Mucosa of stomach (tissue), 1 donor: ENCODE measurements around the gene RAB11A.

Experiments
- H3K27me3 ChIP-seq: one replicate; pipeline ENCODE4 v1.7.0; 2013; ENCODE audit warnings: mild to moderate bottlenecking, low read length; ENCODE audit not compliant: control insufficient read depth, insufficient read depth
- H3K36me3 ChIP-seq: one replicate; pipeline ENCODE4 v1.7.0; 2013; ENCODE audit warnings: low read length; ENCODE audit not compliant: control insufficient read depth, insufficient read depth
- H3K4me1 ChIP-seq: one replicate; pipeline ENCODE4 v1.7.0; 2013; ENCODE audit warnings: mild to moderate bottlenecking, low read length; ENCODE audit not compliant: control insufficient read depth, insufficient read depth
- H3K4me3 ChIP-seq: one replicate; pipeline ENCODE4 v1.7.0; 2013; ENCODE audit warnings: low read length
- H3K9ac ChIP-seq: one replicate; pipeline ENCODE4 v1.7.0; 2013; ENCODE audit warnings: mild to moderate bottlenecking, low read length, moderate library complexity
- H3K9me3 ChIP-seq: one replicate; pipeline ENCODE4 v1.7.0; 2013; ENCODE audit warnings: mild to moderate bottlenecking, low read length, moderate library complexity; ENCODE audit not compliant: control insufficient read depth
- donor health status: Pancreatic carcinoma.

RAB11A gene

DNA sequence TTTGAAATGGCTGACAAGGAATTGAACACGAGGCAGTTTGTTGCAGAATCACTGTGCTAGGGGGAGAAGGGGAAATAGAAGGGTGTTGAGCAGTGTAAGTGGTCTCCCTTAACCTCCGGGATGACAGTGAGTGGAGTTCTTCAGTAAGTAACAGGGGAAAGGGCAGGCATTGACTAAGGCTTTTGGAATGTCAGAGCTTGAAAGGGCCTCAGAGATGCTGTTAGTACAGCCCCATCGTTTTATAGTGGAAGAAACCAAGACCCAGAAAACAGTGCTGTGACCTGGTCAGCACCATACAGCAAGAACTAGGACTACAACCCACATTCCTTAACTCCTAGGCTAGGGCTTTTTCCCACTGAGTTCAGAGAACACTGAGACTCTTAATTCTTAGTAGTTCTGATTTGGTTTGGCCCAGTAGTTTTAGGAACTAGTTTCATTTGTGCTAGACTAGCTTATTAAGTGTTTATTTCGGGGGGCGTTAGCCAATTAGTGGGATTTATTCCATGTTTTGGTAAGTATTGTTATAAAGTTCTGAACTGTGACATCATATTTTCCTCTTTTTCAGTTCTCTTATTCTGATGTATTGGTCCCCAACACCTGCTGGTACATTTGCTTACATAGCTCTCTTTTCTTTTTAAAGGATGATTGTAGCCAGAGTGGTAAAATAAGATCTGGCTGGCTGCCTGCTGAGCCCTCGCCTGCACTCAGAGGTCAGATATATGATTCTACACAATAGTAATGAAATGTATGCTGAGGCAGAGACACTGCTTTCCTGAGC is 34.2 kb downstream of the RAB11A start:
- Histone ChIP-seq H3K4me1 (peaks cover 14% of the 10 kb centered on the region), H3K9me3 (no peaks in the 10 kb centered on the region), H3K27me3 (no peaks in the 10 kb centered on the region), H3K36me3 (peaks cover 4% of the 10 kb centered on the region), H3K9ac (no peak overlapping the region), H3K4me3 (no peak overlapping the region)

DNA sequence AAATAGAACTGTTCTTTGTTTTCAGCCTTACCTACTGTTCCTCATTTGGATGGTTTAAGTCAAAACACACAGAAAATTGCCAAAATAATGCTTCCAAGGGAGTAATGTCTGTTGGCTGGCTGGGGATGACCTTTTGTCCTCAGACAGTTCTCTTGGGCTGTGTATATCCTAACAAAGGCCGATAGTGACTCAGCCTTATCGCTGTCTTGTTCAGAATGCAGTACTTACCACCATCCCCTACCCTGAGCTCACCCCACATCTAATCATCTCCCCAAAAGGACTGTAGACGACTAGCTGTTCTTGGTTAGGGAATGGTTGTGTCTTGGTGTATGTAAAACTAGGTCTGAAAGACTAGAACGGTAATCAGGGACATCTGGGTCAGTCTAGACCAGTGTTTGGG is 35.0 kb downstream of the RAB11A start:
- H3K4me3 ChIP-seq: no peak overlapping the region
- peaks cover 14% of the 10 kb centered on the region for H3K4me1 ChIP-seq
- H3K27me3 ChIP-seq: no peaks in the 10 kb centered on the region
- H3K36me3 ChIP-seq: peaks cover 3% of the 10 kb centered on the region
- H3K9ac ChIP-seq: no peak overlapping the region
- H3K9me3 ChIP-seq: no peaks in the 10 kb centered on the region

DNA sequence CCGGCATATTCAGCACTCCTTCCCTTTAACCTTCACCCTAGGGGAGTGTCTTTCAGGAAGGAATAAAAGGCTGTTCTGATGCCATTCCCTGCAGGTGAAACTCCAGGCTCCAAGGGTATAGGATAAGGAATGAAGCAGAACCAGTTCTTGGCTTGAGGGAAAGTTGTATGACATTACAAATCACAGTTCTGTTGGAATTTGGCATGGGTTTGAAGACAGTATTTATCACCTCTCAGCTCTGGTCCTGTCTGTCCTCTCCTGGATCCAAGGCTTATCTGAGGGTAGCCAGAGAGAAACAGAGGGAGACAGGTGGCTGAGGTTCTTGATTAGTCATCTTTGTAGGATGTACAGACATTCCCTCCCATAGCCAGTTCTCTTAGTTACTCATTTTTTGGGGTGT is 37.1 kb downstream of the RAB11A start:
- no peaks in the 10 kb centered on the region for H3K36me3 ChIP-seq
- H3K9me3 ChIP-seq: no peaks in the 10 kb centered on the region
- no peaks in the 10 kb centered on the region for H3K27me3 ChIP-seq
- no peak overlapping the region for H3K4me3 ChIP-seq
- H3K9ac ChIP-seq: no peak overlapping the region
- H3K4me1 ChIP-seq: peaks cover 14% of the 10 kb centered on the region

DNA sequence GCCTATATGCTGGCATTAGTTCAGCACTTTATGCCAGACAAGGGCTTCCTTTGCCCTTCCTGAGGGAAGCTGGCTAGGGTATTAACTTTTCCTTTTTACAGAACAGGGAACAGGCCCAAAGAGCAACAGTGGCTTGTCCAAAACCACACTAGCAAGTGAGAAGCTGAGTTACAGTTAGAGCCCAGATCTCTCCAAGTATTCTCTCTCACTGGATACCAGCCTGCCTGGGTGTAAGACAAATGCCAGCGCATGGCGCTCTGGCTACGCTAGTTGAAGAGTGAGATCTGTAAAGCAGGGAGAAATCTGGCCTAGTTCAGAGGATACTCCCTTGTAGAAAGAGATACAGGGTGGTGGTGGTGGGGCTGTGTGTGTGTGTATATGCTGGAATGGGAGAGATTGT is 38.4 kb downstream of the RAB11A start:
- Histone ChIP-seq H3K9me3 (no peaks in the 10 kb centered on the region), H3K9ac (no peak overlapping the region), H3K4me1 (peaks cover 3% of the 10 kb centered on the region), H3K36me3 (no peaks in the 10 kb centered on the region), H3K4me3 (no peak overlapping the region), H3K27me3 (no peaks in the 10 kb centered on the region)

DNA sequence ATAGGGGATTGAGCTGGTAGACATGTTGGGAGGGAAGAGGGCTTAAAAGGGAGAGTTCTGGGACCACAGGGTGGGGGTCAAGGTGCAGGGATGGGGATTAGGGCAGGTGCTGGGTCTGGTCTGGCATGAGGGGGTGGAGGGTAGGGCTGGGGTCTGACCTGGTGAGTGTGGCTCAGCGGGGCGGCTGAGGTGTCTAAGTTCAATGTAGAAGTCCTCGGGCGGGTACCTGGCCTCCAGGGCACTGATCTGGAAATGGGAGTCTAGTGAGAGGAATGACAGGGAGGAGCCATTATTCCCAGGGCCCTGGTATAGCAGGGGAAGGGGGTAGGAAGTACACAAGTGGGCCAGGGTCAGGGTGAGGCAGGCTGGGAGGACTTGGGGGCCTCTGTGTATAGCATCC is 39.6 kb downstream of the RAB11A start:
- H3K36me3 ChIP-seq: no peaks in the 10 kb centered on the region
- H3K4me3 ChIP-seq: no peak overlapping the region
- no peak overlapping the region for H3K9ac ChIP-seq
- no peaks in the 10 kb centered on the region for H3K9me3 ChIP-seq
- H3K4me1 ChIP-seq: no peaks in the 10 kb centered on the region
- no peaks in the 10 kb centered on the region for H3K27me3 ChIP-seq

DNA sequence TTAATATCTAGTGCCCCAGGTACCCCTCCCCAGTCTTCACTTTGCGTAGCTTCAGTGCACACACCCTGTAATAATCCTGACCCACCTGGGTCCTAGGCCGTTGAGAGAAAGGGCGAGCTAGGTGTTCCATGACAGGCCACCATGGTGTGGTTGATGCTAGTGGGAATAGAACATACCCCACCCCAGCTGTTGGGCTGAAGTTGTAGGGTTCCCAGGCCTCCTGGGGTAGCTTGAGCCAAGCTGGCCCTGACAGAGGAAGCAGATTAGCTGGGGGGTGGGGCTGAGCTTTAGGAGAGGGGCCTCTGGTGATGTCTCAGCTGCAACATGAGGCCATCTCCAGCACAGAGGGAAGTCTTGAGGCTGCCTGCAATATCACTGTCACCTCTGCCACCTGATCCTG is 40.5 kb downstream of the RAB11A start:
- Histone ChIP-seq H3K9ac (no peak overlapping the region), H3K36me3 (no peaks in the 10 kb centered on the region), H3K4me1 (no peaks in the 10 kb centered on the region), H3K27me3 (no peaks in the 10 kb centered on the region), H3K4me3 (no peak overlapping the region), H3K9me3 (no peaks in the 10 kb centered on the region)

DNA sequence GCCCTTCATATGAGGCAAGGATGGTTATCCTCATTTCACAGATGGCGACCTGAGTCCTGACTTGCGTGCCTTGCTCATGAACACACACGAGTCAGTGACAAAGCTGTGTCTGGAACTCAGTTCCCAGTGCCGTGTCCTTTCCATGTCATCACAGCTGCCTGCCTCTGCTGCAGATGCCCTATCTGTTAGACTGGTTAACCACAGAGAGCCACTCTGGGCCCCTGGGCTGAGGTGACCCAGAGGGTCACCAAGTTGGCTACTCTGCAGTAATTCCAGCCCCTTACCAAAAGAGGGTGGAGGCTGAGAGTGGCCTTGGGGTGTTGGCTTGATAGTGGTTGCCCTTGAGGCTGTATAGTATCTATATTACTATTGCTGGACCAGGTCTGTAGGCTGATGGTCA is 41.0 kb downstream of the RAB11A start:
- H3K9me3 ChIP-seq: no peaks in the 10 kb centered on the region
- H3K36me3 ChIP-seq: no peaks in the 10 kb centered on the region
- no peaks in the 10 kb centered on the region for H3K27me3 ChIP-seq
- no peak overlapping the region for H3K4me3 ChIP-seq
- no peaks in the 10 kb centered on the region for H3K4me1 ChIP-seq
- no peak overlapping the region for H3K9ac ChIP-seq

DNA sequence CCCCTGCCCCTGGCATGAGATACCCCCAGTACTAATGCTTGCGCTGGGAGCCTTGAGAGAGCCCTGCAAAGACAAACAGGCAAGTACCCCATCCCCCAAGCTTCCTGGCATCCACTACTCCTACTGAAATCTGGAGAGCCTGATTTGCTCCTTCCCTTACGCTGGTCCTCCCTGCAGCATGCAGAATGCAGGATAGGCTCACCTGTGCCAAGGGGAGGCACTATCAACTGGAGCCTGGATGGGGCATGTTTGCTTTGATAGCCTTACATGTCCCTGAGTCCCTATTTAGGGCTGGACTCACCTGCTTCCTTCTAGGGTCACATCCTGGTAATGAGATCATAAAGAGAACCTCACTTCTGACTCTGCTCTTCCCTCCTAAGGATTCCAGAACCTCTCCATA is 42.9 kb downstream of the RAB11A start:
- H3K36me3 ChIP-seq: no peaks in the 10 kb centered on the region
- no peaks in the 10 kb centered on the region for H3K27me3 ChIP-seq
- no peaks in the 10 kb centered on the region for H3K9me3 ChIP-seq
- H3K9ac ChIP-seq: no peak overlapping the region
- H3K4me1 ChIP-seq: peaks cover 9% of the 10 kb centered on the region
- no peak overlapping the region for H3K4me3 ChIP-seq

DNA sequence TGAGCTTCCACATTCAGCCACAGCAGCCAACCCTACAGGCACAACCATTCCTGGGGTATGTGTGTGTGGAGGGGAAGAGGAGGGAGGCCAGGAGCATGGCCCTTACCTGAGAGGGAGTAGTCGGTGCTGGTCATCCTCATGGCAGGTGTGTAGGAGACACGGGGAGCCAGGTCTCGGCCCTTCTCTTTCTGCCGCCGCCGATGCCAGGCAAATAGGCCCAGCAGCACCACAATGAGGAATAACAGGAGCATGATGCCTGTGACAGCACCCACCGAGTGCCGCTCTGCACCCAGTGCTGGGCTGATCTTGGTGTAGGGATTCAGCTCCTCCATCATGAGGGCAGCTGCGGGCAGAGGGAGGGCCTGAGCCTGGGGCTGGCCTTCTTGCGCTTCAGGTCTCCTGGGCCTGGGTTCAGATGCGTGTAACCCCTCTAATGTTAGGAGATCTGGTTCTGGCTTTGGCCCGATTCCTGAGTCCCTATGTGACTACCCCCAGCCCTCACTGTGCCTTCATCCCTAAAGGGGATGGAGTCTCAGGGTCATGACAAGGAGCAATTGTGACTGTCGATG is 44.4 kb downstream of the RAB11A start:
- no peaks in the 10 kb centered on the region for H3K27me3 ChIP-seq
- H3K36me3 ChIP-seq: no peaks in the 10 kb centered on the region
- H3K4me3 ChIP-seq: no peak overlapping the region
- H3K4me1 ChIP-seq: peaks cover 9% of the 10 kb centered on the region
- H3K9me3 ChIP-seq: no peaks in the 10 kb centered on the region
- H3K9ac ChIP-seq: no peak overlapping the region

DNA sequence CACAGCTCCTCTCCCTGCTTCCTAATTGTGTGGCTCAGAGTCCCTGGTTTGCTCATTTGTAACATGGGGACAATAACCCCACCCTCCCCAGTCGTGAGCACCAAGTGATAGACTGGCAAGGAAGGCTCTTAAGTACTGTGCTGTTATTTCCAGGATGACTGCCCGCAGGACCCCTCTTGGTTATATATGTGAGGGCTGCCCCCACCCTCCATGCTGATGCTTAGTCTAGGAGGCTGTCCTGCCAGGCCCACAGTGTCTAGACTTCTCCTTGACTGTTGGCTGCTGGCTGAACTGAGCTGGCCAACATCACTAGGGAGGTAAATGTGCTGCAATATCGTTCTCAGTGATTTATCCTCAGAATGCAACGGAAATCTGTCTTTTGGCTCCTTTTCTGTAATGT is 45.1 kb downstream of the RAB11A start:
- Histone ChIP-seq H3K27me3 (no peaks in the 10 kb centered on the region), H3K36me3 (no peaks in the 10 kb centered on the region), H3K4me3 (no peak overlapping the region), H3K4me1 (peaks cover 9% of the 10 kb centered on the region), H3K9me3 (no peaks in the 10 kb centered on the region), H3K9ac (no peak overlapping the region)

DNA sequence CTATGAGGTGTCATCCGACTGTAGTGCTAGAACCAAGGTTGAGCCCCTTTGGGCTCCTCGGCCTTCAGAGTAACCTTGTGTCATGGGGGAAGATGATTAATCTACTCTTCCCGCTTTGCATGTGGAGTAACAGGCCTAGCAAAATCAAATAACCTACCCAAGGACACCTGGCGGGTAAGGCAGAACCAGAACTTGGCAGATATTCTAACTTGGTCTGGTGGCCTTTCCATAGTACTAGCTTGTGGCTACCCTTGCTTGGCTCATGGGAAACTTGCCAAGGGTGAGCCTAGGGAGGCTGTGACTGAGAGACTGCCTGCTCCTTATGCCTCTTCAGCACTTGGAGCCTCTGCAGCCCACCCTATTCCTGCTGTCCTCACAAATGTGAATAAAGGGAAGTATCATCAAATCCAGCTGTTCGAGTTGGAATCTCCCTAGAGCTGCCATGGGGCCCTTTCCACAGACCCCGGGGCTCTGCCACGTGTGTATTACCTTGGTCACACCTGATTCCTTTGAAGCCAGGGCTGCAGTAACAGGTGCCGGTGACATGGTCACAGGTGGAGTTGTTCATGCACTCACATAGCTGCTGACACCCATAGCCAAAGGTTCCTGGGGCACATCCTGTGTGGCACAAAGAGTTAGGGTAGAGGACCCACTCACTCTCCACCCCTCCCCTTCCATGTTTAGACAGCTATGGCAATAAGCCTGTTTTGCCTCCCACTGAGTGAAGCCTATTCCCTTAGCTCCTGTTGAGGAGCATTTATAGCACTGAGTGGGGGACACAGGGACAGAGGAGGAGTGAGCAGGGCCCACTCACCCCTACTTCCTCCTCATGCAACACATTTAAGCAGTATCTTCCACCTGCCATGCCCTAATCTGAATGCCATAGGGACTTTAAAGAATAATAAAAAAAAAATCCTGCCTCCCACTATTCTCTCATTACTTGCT is 46.0 kb downstream of the RAB11A start:
- no peaks in the 10 kb centered on the region for H3K27me3 ChIP-seq
- no peak overlapping the region for H3K9ac ChIP-seq
- H3K4me1 ChIP-seq: peaks cover 9% of the 10 kb centered on the region
- H3K36me3 ChIP-seq: no peaks in the 10 kb centered on the region
- H3K9me3 ChIP-seq: no peaks in the 10 kb centered on the region
- no peak overlapping the region for H3K4me3 ChIP-seq

DNA sequence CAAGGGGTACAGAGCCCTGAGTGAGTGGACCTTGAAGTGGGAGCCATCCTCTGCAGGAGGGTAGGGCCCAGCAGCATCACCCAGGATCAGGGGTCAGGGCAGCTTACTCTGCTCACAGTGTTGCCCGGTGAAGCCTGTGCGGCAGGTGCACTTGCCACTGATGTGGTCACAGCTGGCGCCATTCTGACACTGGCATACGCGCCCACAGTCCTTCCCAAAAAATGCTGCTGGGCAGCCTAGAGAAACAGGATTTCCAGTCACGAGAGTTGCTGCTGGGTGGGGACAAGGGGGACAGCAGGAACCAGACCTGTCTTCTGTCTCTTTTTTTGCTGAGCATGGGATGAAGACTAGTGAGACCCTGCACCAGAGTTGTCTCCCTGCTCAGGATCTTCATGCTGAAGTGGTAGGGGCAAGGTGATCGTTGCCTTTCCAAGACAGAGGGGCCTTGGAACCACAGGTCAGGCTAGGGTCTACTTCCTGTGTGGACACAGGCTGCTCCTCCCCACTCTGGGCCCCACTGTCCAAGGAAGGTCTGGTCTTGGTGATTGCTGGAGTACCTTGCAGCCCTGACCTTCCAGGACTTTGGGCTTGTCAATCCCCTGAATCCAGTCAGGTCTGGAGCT is 46.9 kb downstream of the RAB11A start:
- Histone ChIP-seq H3K27me3 (no peaks in the 10 kb centered on the region), H3K4me1 (peaks cover 9% of the 10 kb centered on the region), H3K4me3 (no peak overlapping the region), H3K9ac (peak overlapping the region; percentile 18), H3K9me3 (no peaks in the 10 kb centered on the region), H3K36me3 (no peaks in the 10 kb centered on the region)
